WERI-Rb-1 (cell line): ENCODE measurements around the gene UBE3C.

Source experiments
- DNase-seq: peaks from one replicate; pipeline ENCODE4 v3.0.0-alpha.2; 2020
- H3K27ac ChIP-seq: fragments of 250-450 bp; sonication (Bioruptor Pico); 2 replicates; pipeline ENCODE4 v1.5.1; 2020; ENCODE audit warnings: mild to moderate bottlenecking, moderate library complexity
- H3K27me3 ChIP-seq: fragments of 250-450 bp; sonication (Bioruptor Pico); 2 replicates; pipeline ENCODE4 v1.5.1; 2021; ENCODE audit warnings: mild to moderate bottlenecking, low read depth, moderate library complexity; ENCODE audit not compliant: insufficient read depth, severe bottlenecking
- H3K36me3 ChIP-seq: fragments of 250-450 bp; sonication (Bioruptor Pico); 2 replicates; pipeline ENCODE4 v1.5.1; 2020; ENCODE audit warnings: mild to moderate bottlenecking, moderate library complexity
- H3K4me3 ChIP-seq: 2 replicates; pipeline ENCODE4 v1.5.1; 2011; ENCODE audit warnings: low read depth, mild to moderate bottlenecking, control low read depth, low read length
- H3K9me3 ChIP-seq: fragments of 250-450 bp; sonication (Bioruptor Pico); 2 replicates; pipeline ENCODE4 v1.5.1; 2021; ENCODE audit warnings: mild to moderate bottlenecking, moderate library complexity; ENCODE audit not compliant: severe bottlenecking
- TF ChIP-seq, protein P1 (sequence below): IDR thresholded peaks from 2 replicates; pipeline ENCODE4 v1.5.1; 2011; ENCODE audit warnings: low read depth, mild to moderate bottlenecking, control low read depth, inconsistent platforms, low read length

Gene UBE3C

DNA sequence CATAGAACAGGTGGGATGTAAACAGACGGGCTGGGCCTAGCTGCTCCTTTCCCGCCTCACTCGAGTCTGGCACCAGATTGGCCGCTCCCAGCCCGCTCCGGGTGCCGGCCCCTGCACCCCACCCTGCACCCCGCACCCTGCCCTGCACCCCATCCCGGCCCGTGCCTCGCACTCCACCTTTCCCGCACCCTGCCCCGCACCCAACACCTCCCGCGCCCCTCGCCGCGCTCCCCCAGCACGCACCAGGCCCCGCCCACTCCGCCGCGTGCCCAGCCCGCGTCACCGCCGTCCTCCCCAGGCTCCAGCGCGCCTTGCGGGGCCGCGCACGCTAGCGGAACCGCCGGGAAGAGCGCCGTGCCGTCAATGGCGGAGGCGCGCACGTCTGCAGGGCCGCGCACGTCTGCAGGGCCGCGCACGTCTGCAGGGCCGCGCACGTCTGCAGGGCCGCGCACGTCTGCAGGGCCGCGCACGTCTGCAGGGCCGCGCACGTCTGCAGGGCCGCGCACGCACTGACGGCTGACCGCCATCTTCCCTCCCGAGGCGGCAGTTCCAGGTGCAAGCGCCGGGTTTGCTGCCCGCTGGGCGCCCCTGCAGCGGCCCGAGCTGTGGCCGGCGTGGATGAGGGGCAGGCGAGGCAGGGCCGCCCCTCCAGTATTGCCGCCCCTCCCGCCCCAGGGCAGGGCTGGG lies at the start of gene UBE3C:
Gene UBE3C, plus strand, starts transcription at position 503 of the 687 bp plus-strand sequence. CDS start 347 bp downstream, outside the sequence.
- H3K4me3 ChIP-seq, result peak within 1 kb of the TSS; percentile 84

DNA sequence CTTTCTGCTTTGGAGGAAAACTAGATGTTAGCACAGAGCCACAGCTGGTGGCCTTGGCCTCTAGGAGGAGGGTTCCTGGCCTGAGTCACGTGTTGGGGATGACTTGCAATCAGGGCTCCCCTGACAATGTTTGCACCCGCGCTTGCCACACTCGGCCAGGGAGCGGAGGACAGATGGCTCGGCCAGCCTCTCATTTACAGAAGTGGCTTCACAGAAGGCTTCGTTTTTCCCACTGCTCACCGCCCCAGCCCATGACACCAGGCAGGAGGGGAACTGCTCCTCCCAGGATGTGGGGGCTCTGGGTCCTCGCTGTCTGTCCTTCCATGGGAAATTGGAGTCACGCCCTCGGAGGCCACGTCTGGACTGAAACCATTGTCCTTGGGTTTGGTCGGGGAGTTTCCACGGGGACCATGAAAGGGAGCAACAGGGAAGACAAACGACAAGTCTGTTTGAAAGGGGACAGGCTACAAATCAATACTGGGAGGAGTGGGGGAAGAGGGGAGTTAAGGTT lies 49.6 kb upstream of the UBE3C start:
- DNase-seq, result peak; percentile 30
- Histone ChIP-seq H3K27me3 (no peaks in the 10 kb centered on the region), H3K9me3 (peaks cover under 1% of the 10 kb centered on the region), H3K36me3 (no peaks in the 10 kb centered on the region), H3K4me3 (no peak overlapping the region), H3K27ac (no peak overlapping the region)
- TF ChIP-seq, protein P1, sequence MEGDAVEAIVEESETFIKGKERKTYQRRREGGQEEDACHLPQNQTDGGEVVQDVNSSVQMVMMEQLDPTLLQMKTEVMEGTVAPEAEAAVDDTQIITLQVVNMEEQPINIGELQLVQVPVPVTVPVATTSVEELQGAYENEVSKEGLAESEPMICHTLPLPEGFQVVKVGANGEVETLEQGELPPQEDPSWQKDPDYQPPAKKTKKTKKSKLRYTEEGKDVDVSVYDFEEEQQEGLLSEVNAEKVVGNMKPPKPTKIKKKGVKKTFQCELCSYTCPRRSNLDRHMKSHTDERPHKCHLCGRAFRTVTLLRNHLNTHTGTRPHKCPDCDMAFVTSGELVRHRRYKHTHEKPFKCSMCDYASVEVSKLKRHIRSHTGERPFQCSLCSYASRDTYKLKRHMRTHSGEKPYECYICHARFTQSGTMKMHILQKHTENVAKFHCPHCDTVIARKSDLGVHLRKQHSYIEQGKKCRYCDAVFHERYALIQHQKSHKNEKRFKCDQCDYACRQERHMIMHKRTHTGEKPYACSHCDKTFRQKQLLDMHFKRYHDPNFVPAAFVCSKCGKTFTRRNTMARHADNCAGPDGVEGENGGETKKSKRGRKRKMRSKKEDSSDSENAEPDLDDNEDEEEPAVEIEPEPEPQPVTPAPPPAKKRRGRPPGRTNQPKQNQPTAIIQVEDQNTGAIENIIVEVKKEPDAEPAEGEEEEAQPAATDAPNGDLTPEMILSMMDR, result no peak

More for the DNA sequence above, at the start of gene UBE3C:
- Histone ChIP-seq H3K27ac (peak within 1 kb of the TSS; percentile 89), H3K9me3 (no peaks in the 10 kb centered on the region), H3K36me3 (peaks cover 33% of the 10 kb centered on the region), H3K27me3 (no peaks in the 10 kb centered on the region)
- TF ChIP-seq, protein P1, result no peak
- peak; percentile 88 for DNase-seq

DNA sequence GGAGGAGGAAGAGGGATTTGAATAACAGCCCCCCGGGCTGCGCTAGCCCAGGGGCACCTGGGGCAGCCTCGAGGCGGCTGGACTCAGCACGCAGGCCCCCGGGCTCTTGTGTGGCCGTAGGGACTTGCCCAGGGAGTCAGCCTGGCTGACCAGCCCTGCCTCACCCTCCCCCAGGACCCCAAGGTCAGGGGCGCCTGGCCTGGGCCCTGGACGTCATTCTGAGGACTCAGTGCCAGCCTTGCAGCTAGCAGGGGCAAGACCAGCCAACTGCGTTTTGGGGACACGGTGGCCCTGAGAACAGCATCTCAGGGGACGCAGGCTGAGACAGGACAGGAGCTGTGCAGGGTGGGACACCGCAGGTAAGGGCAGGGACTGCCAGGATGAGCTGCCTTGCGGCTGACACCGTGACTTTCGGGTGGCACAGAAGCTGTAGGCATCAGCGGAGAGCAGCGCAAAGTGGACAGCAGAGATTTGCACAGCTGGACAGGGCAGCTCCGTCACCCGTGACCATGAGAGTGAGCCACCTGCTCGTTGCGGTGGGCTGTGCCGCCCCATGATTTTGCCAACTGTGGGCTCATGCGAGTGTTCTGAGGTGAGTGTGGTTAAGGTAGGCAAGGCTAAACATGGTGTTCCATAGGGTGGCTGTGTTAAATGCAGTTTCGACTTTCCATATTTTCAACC lies 48.1 kb upstream of the UBE3C start:
- no peak overlapping the region for H3K4me3 ChIP-seq
- H3K27me3 ChIP-seq, result no peaks in the 10 kb centered on the region
- TF ChIP-seq, protein P1, result no peak
- no peaks in the 10 kb centered on the region for H3K9me3 ChIP-seq
- DNase-seq, result no peak
- H3K27ac ChIP-seq, result no peak overlapping the region
- H3K36me3 ChIP-seq, result no peaks in the 10 kb centered on the region

DNA sequence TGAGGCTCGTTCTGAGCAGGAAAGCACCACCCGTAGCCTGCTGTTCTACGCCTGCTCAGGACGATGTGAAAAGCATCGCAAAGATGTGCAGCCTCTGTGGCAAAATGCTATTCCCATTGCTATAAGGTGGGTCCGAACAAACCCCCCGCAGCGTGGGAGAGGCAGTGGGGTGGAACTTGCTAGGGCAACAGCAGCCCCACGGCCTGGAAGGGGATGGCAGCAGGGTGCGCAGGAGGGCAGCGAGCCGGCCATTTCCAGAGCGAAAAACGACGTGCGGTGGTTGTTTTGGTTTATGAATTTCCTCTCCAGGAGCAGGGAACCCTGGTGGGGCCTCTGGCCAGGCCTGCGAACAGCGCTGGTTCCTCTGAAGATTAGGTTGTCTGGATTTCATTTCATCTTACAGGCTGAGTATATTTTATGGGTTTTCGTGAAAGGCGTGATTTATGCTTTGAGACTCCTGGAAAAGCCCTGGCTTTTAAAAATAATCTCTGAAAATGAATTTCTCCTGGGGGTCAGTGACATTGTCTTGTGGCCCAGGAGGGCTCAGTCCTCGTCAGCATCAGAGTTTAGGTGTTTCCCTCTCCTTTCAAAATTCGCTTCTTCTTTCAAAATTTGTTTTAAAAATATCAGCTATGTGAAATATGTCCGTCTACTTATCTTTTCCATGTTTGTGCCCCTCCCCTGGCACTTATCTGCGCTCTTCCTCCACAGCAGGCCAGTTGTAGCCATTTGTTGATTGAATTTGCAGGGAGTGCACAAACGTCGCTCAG lies 42.3 kb upstream of the UBE3C start:
- H3K27me3 ChIP-seq, result no peaks in the 10 kb centered on the region
- H3K27ac ChIP-seq, result no peak overlapping the region
- H3K4me3 ChIP-seq, result no peak overlapping the region
- H3K9me3 ChIP-seq, result no peaks in the 10 kb centered on the region
- no peak for DNase-seq
- TF ChIP-seq, protein P1, result no peak
- no peaks in the 10 kb centered on the region for H3K36me3 ChIP-seq

DNA sequence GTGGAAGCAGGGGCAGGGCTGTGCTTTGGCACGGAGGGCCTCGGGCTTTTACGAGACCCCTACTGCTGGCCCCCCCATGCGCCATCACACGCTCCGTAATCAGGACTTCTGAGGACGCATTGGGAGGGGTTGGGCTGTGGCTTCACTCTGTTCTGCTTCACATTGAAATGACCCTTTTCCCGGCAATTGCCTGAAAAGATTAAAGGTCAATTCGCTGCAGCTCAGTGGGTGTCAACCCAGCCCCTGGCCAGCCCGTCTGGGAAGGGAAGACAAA lies 41.7 kb upstream of the UBE3C start:
- no peak overlapping the region for H3K4me3 ChIP-seq
- H3K9me3 ChIP-seq, result no peaks in the 10 kb centered on the region
- no peak overlapping the region for H3K27ac ChIP-seq
- H3K36me3 ChIP-seq, result no peaks in the 10 kb centered on the region
- TF ChIP-seq, protein P1, result no peak
- DNase-seq, result no peak
- no peaks in the 10 kb centered on the region for H3K27me3 ChIP-seq
